ENCODE measurements around the gene PODXL.

PODXL gene

GRCh38 chr7:131536361-131536849 lies 20.0 kb downstream of the PODXL start:
- TF ChIP-seq EZH2phosphoT487 (IDR thresholded peaks at IDR 0.05; ENCODE audit: low read length), result no peak
- TF ChIP-seq EZH2 (optimal IDR thresholded peaks at IDR 0.05; ENCODE audit: low read depth, low read length), result no peak
- no peak for TF ChIP-seq CTCF (IDR thresholded peaks at IDR 0.05; ENCODE audit: low read length)
- Histone ChIP-seq H4K20me1 (ENCODE audit: insufficient read depth, low read length) (no peaks in the 10 kb centered on the region), H3K4me3 (ENCODE audit: low read length) (no peak overlapping the region), H3K27me3 (replicated peaks; ENCODE audit: insufficient read depth, low read length) (no peaks in the 10 kb centered on the region), H2AFZ (ENCODE audit: low read length) (no peak overlapping the region), H3K36me3 (replicated peaks; ENCODE audit: insufficient read depth, low read length) (no peaks in the 10 kb centered on the region), H3K9ac (ENCODE audit: low read length) (no peak overlapping the region), H3K79me2 (ENCODE audit: low read length) (no peaks in the 10 kb centered on the region), H3K9me2 (replicated peaks; ENCODE audit: insufficient read depth, low read length) (no peaks in the 10 kb centered on the region), H3K9me3 (replicated peaks; ENCODE audit: insufficient read depth, low read length) (no peaks in the 10 kb centered on the region), H3K4me2 (ENCODE audit: low read depth, low read length) (no peak overlapping the region), H3K27ac (ENCODE audit: low read length) (no peak overlapping the region), H3K4me1 (ENCODE audit: low read length) (no peaks in the 10 kb centered on the region), H3F3A (ENCODE audit: insufficient read depth, low read length) (no peaks in the 10 kb centered on the region)
- DNase-seq, result no peak

DNA sequence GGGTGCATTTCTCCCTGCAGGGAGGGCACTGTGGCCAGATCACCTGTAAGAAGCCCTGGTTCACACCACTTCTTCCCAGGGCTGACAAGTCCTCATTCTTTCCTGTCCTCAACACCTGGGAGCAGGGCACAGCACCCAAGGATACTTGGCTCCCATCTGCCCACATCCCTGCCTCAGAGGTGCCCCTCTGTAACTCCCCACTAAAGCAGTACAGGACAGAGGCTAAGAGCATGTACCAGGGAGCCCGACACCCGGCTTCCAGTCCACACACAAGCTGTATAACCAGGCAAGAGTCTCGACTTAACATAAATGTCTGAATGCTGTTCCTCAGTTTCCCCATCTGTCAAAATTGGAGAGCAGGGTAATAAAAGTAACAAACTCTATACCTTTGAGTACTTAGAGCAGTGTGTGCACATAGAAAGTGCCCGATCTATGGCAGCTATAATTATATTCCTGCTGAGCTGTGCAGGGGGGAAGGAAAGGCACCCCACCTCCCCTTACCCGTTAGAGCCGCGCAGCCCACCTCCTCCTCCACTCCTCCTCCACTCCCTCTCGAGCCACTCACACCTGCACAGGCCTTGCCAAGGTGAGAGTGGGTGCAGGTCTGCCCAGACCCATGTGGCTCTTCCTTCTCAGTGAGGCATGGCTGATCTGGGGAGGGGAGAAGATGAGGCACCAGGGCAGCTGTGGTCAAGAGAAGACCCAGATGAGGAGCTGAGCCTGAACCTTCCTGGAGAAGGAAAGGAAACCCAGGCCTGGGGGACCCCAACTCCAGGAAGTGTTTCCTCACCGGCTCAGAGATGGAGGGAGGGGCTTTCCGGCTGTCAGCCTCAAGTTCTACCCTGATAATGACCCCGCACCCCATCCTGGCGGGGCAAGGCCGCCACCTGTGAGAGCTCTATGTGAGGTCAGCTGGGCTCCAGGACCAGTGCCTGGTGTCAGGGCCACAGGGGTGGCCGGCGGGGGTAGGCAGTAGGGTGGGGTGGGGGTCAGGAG lies 22.6 kb downstream of the PODXL start:
- H3K4me2 ChIP-seq (ENCODE audit: low read depth, low read length), result no peak overlapping the region
- TF ChIP-seq EZH2 (optimal IDR thresholded peaks at IDR 0.05; ENCODE audit: low read depth, low read length) (no peak), CTCF (IDR thresholded peaks at IDR 0.05; ENCODE audit: low read length) (no peak), EZH2phosphoT487 (IDR thresholded peaks at IDR 0.05; ENCODE audit: low read length) (no peak)
- H3K9me3 ChIP-seq (replicated peaks; ENCODE audit: insufficient read depth, low read length), result no peaks in the 10 kb centered on the region
- no peaks in the 10 kb centered on the region for H3K9me2 ChIP-seq (replicated peaks; ENCODE audit: insufficient read depth, low read length)
- H3K27me3 ChIP-seq (replicated peaks; ENCODE audit: insufficient read depth, low read length), result no peaks in the 10 kb centered on the region
- no peak overlapping the region for H3K27ac ChIP-seq (ENCODE audit: low read length)
- no peaks in the 10 kb centered on the region for H3K4me1 ChIP-seq (ENCODE audit: low read length)
- no peaks in the 10 kb centered on the region for H3K79me2 ChIP-seq (ENCODE audit: low read length)
- no peak for DNase-seq
- H3K36me3 ChIP-seq (replicated peaks; ENCODE audit: insufficient read depth, low read length), result no peaks in the 10 kb centered on the region
- no peaks in the 10 kb centered on the region for H4K20me1 ChIP-seq (ENCODE audit: insufficient read depth, low read length)
- no peak overlapping the region for H2AFZ ChIP-seq (ENCODE audit: low read length)
- H3F3A ChIP-seq (ENCODE audit: insufficient read depth, low read length), result no peaks in the 10 kb centered on the region
- H3K9ac ChIP-seq (ENCODE audit: low read length), result no peak overlapping the region
- H3K4me3 ChIP-seq (ENCODE audit: low read length), result no peak overlapping the region

DNA sequence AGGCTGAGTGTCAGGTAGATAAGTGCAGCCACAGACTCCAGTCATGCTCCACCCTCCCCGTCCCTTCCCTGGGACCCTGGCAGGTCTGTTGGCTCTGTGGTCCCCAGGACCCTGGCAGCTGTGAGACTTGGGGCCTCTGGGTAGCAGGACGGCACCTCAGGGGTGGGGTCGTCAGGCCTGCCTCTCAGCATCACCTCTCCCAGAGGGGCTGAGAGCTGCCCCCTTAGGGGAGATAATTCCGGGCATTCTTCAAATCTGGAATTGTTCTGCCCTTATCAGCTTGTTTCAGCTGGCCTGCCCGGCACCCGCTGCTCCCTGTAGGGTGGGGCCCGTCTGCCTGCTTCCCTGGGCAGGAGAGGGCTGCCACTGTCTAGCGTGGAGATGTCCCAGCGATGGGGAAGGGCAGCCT lies 23.3 kb downstream of the PODXL start:
- Histone ChIP-seq H3K9ac (ENCODE audit: low read length) (no peak overlapping the region), H3F3A (ENCODE audit: insufficient read depth, low read length) (peaks cover 4% of the 10 kb centered on the region; the same call in 1 of the 2 replicates), H3K27me3 (replicated peaks; ENCODE audit: insufficient read depth, low read length) (no peaks in the 10 kb centered on the region), H2AFZ (ENCODE audit: low read length) (no peak overlapping the region), H4K20me1 (ENCODE audit: insufficient read depth, low read length) (no peaks in the 10 kb centered on the region), H3K4me1 (ENCODE audit: low read length) (peaks cover 4% of the 10 kb centered on the region), H3K27ac (ENCODE audit: low read length) (no peak overlapping the region), H3K79me2 (ENCODE audit: low read length) (no peaks in the 10 kb centered on the region), H3K36me3 (replicated peaks; ENCODE audit: insufficient read depth, low read length) (no peaks in the 10 kb centered on the region), H3K4me2 (ENCODE audit: low read depth, low read length) (no peak overlapping the region), H3K9me2 (replicated peaks; ENCODE audit: insufficient read depth, low read length) (no peaks in the 10 kb centered on the region), H3K9me3 (replicated peaks; ENCODE audit: insufficient read depth, low read length) (no peaks in the 10 kb centered on the region), H3K4me3 (ENCODE audit: low read length) (no peak overlapping the region)
- no peak for DNase-seq
- TF ChIP-seq EZH2 (optimal IDR thresholded peaks at IDR 0.05; ENCODE audit: low read depth, low read length) (no peak), CTCF (IDR thresholded peaks at IDR 0.05; ENCODE audit: low read length) (no peak)

Data from MM.1S (cell line).